HCT116 (cell line): Measurements from ENCODE around the gene TSHZ1. TPM values are rescaled to one million over a fixed set of nuclear protein-coding genes. Genes with fewer than 3 reads are reported as not detected.

Experiments
- ATAC-seq: fragments of 200-7000 bp; cut with Tn5 transposase; 2 replicates; pipeline ENCODE4 v1.9.1; 2020; ENCODE audit warnings: mild to moderate bottlenecking, moderate library complexity
- BruUV-seq: library from RNA; stranded (reverse); fragments of 400-500 nt; replicated peaks from 2 replicates; lab custom pipeline; 2021; lab: Mats Ljungman, UMichigan
- CTCF ChIA-PET: fragments of 300-600 bp; sonication (Branson Sonifier 250); formaldehyde crosslinking; loops from one replicate; lab custom pipeline; 2021; ENCODE audit warnings: antibody characterized with exemption; lab: Charles Lee
- POLR2A ChIA-PET: fragments of 300-600, 350-600 bp; sonication (Branson Sonifier 250); formaldehyde crosslinking; loops from one replicate; lab custom pipeline; 2021; ENCODE audit warnings: antibody characterized with exemption; lab: Charles Lee
- RAD21 ChIA-PET, 2 experiments: fragments of 300-600 bp; sonication (Branson Sonifier 250); formaldehyde crosslinking; loops; one replicate each; lab custom pipeline; 2023; ENCODE audit warnings: low total read pairs in 2 of 2; ENCODE audit not compliant: uncharacterized antibody in 2 of 2, unreplicated experiment in 2 of 2, low non-redundant PET in 1 of 2; lab: Charles Lee
- DNase-seq: peaks from one replicate; pipeline ENCODE4 v3.0.0-alpha.2; 2010; ENCODE audit warnings: low read depth, low spot score
- H2AFZ ChIP-seq: fragments of 200-600 bp; shearing (Covaris generic), sonication (generic); 2 replicates; pipeline ENCODE4 v1.6.1; 2017; ENCODE audit warnings: low read depth, mixed run types, mixed read lengths, antibody characterized with exemption, low read length; ENCODE audit not compliant: poor library complexity, severe bottlenecking
- H3K27ac ChIP-seq: 2 replicates; pipeline ENCODE4 v1.5.1; 2012; ENCODE audit warnings: low read depth, low read length
- H3K27me3 ChIP-seq: fragments of 200-600 bp; sonication (generic); 2 replicates; pipeline ENCODE4 v1.6.1; 2016; ENCODE audit warnings: mixed run types, low read length, mixed read lengths; ENCODE audit not compliant: insufficient read depth
- H3K36me3 ChIP-seq, 2 experiments: fragments of 200-500 bp in 1 of 2; fragments of 200-600 bp in 1 of 2; sonication (Bioruptor generic) in 1 of 2; sonication (generic) in 1 of 2; 2 replicates each; pipeline versions ENCODE4 v1.5.1 to v1.6.1; 2014 to 2016; ENCODE audit warnings: low read length in 2 of 2, inconsistent platforms in 1 of 2, mixed read lengths in 1 of 2, mixed run types in 1 of 2; ENCODE audit not compliant: insufficient read depth in 2 of 2, control insufficient read depth in 1 of 2
- H3K4me1 ChIP-seq, 2 experiments: fragments of 200-600 bp in 1 of 2; sonication (generic) in 1 of 2; 2 replicates each; pipeline versions ENCODE4 v1.5.1 to v1.6.1; 2012 to 2017; ENCODE audit warnings: low read length in 2 of 2, inconsistent platforms in 1 of 2, mild to moderate bottlenecking in 1 of 2, mixed read lengths in 1 of 2, mixed run types in 1 of 2, moderate library complexity in 1 of 2; ENCODE audit not compliant: insufficient read depth in 2 of 2, control insufficient read depth in 1 of 2
- H3K4me2 ChIP-seq: fragments of 200-600 bp; sonication (generic); 2 replicates; pipeline ENCODE4 v1.6.1; 2017; ENCODE audit warnings: mixed run types, low read length, mixed read lengths
- H3K4me3 ChIP-seq, 2 experiments: fragments of 200-600 bp in 1 of 2; sonication (generic) in 1 of 2; replicated peaks in 1 of 2; 2 replicates each; pipeline ENCODE4 v1.5.1; 2011 to 2016; ENCODE audit warnings: low read length in 2 of 2, control low read depth in 1 of 2, low read depth in 1 of 2, mild to moderate bottlenecking in 1 of 2, mixed read lengths in 1 of 2, mixed run types in 1 of 2
- H3K79me2 ChIP-seq: fragments of 200-600 bp; sonication (generic); 2 replicates; pipeline ENCODE4 v1.6.1; 2017; ENCODE audit warnings: mild to moderate bottlenecking, mixed run types, low read length, moderate library complexity, mixed read lengths; ENCODE audit not compliant: insufficient read depth
- H3K9ac ChIP-seq: fragments of 200-600 bp; sonication (generic); 2 replicates; pipeline ENCODE4 v1.6.1; 2016; ENCODE audit warnings: low read length, mixed read lengths
- H3K9me2 ChIP-seq: fragments of 200-600 bp; sonication (generic), shearing (Covaris generic); 2 replicates; pipeline ENCODE4 v1.6.1; 2017; ENCODE audit warnings: mixed run types, mild to moderate bottlenecking, moderate library complexity; ENCODE audit not compliant: insufficient read depth
- H3K9me3 ChIP-seq, 2 experiments: fragments of 200-500 bp in 1 of 2; fragments of 200-600 bp in 1 of 2; sonication (Bioruptor generic) in 1 of 2; sonication (generic) in 1 of 2; 2 replicates each; pipeline ENCODE4 v1.6.1; 2014 to 2017; ENCODE audit warnings: low read length in 2 of 2, mixed read lengths in 2 of 2, inconsistent platforms in 1 of 2, low read depth in 1 of 2, mild to moderate bottlenecking in 1 of 2, mixed run types in 1 of 2, moderate library complexity in 1 of 2; ENCODE audit not compliant: control insufficient read depth in 1 of 2, insufficient read depth in 1 of 2
- H4K20me1 ChIP-seq: fragments of 200-600 bp; sonication (generic), shearing (Covaris generic); 2 replicates; pipeline ENCODE4 v1.6.1; 2017; ENCODE audit warnings: mixed run types, mild to moderate bottlenecking, moderate library complexity; ENCODE audit not compliant: insufficient read depth
- ATF3 ChIP-seq: IDR thresholded peaks from 2 replicates; pipeline ENCODE4 v1.6.1; 2012
- CBX3 ChIP-seq: IDR thresholded peaks from 2 replicates; pipeline ENCODE4 v1.6.1; 2012; ENCODE audit warnings: low read depth
- CEBPB ChIP-seq: IDR thresholded peaks from 2 replicates; pipeline ENCODE4 v1.6.1; 2012; ENCODE audit warnings: low read depth
- CTCF ChIP-seq, 3 experiments: fragments of 200-600 bp in 1 of 3; sonication (generic) in 1 of 3; IDR thresholded peaks in 2 of 3; conservative IDR thresholded peaks in 1 of 3; 2 replicates each; pipeline ENCODE4 v1.5.1; 2012 to 2017; ENCODE audit warnings: low read depth in 2 of 3, low read length in 2 of 3, antibody characterized with exemption in 1 of 3, borderline replicate concordance in 1 of 3, control low read depth in 1 of 3, mild to moderate bottlenecking in 1 of 3, mixed read lengths in 1 of 3, mixed run types in 1 of 3, moderate library complexity in 1 of 3; ENCODE audit not compliant: insufficient read depth in 1 of 3
- EGR1 ChIP-seq: IDR thresholded peaks from 2 replicates; pipeline ENCODE4 v1.6.1; 2012; ENCODE audit warnings: low read depth
- ELF1 ChIP-seq: IDR thresholded peaks from 2 replicates; pipeline ENCODE4 v1.6.1; 2012; ENCODE audit warnings: low read depth, borderline replicate concordance
- EZH2 ChIP-seq: fragments of 200-600 bp; sonication (generic); IDR thresholded peaks from 2 replicates; pipeline ENCODE4 v1.6.1; 2017; ENCODE audit warnings: antibody characterized with exemption, mixed run types
- EZH2phosphoT487 ChIP-seq: fragments of 200-600 bp; IDR thresholded peaks from 2 replicates; pipeline ENCODE4 v1.6.1; 2018; ENCODE audit warnings: antibody characterized with exemption, borderline replicate concordance
- MAX ChIP-seq: IDR thresholded peaks from 2 replicates; pipeline ENCODE4 v1.6.1; 2012
- POLR2A ChIP-seq: IDR thresholded peaks from 2 replicates; pipeline ENCODE4 v1.7.0; 2011; ENCODE audit warnings: borderline replicate concordance; ENCODE audit not compliant: insufficient read depth, insufficient read length; ENCODE audit errors: extremely low read depth
- POLR2AphosphoS5 ChIP-seq: IDR thresholded peaks from 2 replicates; pipeline ENCODE4 v1.6.1; 2011; ENCODE audit warnings: mild to moderate bottlenecking, low read depth, low read length, moderate library complexity
- RAD21 ChIP-seq: IDR thresholded peaks from 2 replicates; pipeline ENCODE4 v1.6.1; 2012; ENCODE audit warnings: low read depth, mild to moderate bottlenecking
- SIN3A ChIP-seq: IDR thresholded peaks from 2 replicates; pipeline ENCODE4 v1.6.1; 2012; ENCODE audit warnings: low read depth
- TCF7L2 ChIP-seq: IDR thresholded peaks from 2 replicates; pipeline ENCODE4 v1.7.0; 2011; ENCODE audit warnings: borderline replicate concordance, inconsistent platforms; ENCODE audit not compliant: insufficient read depth, insufficient read length; ENCODE audit errors: extremely low read depth
- YY1 ChIP-seq: IDR thresholded peaks from 2 replicates; pipeline ENCODE4 v1.6.1; 2011; ENCODE audit warnings: low read length, low read depth, moderate library complexity, mild to moderate bottlenecking; ENCODE audit not compliant: insufficient replicate concordance; ENCODE audit errors: extremely low read depth
- ZFX ChIP-seq: fragments of 450-650 bp; IDR thresholded peaks from 2 replicates; pipeline ENCODE4 v1.6.1; 2017
- intact Hi-C: fragments of 100-400 bp; cut with micrococcal nuclease; formaldehyde crosslinking; loops from 2 replicates; pipeline ENCODE4 v1.10.0; 2022
- total RNA-seq: library from RNA; stranded (reverse); gene quantifications from one replicate; pipeline ENCODE4 v1.2.1, GENCODE V29; 2021; ENCODE audit not compliant: unreplicated experiment

Gene TSHZ1
- total RNA-seq, 1 experiment from 2014 or later: 5.7 TPM

- no peak for TF ChIP-seq YY1
- no peak for TF ChIP-seq RAD21
- TF ChIP-seq POLR2AphosphoS5: no peak
- TF ChIP-seq ZFX: no peak
- TF ChIP-seq POLR2A: no peak
- TF ChIP-seq SIN3A: no peak
- no peak for TF ChIP-seq TCF7L2
- no peak for TF ChIP-seq CEBPB
These were observed 3.2 kb downstream of the TSHZ1 start for GRCh38 chr18:75213611-75214331.

GRCh38 chr18:75214332-75214690 lies 3.7 kb downstream of the TSHZ1 start:
- RAD21 ChIA-PET: no interaction called here
- DNase-seq (no peak), ATAC-seq (no peak)
- H3K4me3 ChIP-seq: no peak overlapping the region
- H3K27ac ChIP-seq: no peak overlapping the region
- H2AFZ ChIP-seq: no peak overlapping the region
- CTCF ChIA-PET: no interaction called here
- no peaks in the 10 kb centered on the region for H3K9me3 ChIP-seq
- no peaks in the 10 kb centered on the region for H3K27me3 ChIP-seq
- no peaks in the 10 kb centered on the region for H4K20me1 ChIP-seq
- H3K9ac ChIP-seq: no peak overlapping the region
- H3K36me3 ChIP-seq: no peaks in the 10 kb centered on the region
- peaks cover 13 to 29% of the 10 kb centered on the region in 2 experiments; a peak in 3 of 4 replicates for H3K4me1 ChIP-seq
- H3K4me2 ChIP-seq: no peak overlapping the region
- POLR2A ChIA-PET: no interaction called here
- intact Hi-C loops: loop anchor here (5.0 kb wide), 1 partner anchor 193 kb away; no protein-coding TSS in a partner anchor
- BruUV-seq: no TSS peak
- no peaks in the 10 kb centered on the region for H3K79me2 ChIP-seq
- H3K9me2 ChIP-seq: no peaks in the 10 kb centered on the region
- TF ChIP-seq CEBPB (no peak), EGR1 (no peak), MAX (no peak), POLR2AphosphoS5 (no peak), ZFX (no peak), CTCF (IDR thresholded peaks at IDR 0.05 in 2 of 3, conservative IDR thresholded peaks at IDR 0.05 in 1 of 3; ENCODE audit: borderline replicate concordance in 1 of 3, insufficient read depth in 1 of 3, low read depth in 2 of 3, low read length in 2 of 3) (no peak), ELF1 (no peak), ATF3 (no peak), EZH2phosphoT487 (no peak), YY1 (no peak), CBX3 (no peak), EZH2 (no peak)

More at GRCh38 chr18:75213611-75214331, 3.2 kb downstream of the TSHZ1 start:
- H3K27ac ChIP-seq: no peak overlapping the region
- no peaks in the 10 kb centered on the region for H3K27me3 ChIP-seq
- H3K4me1 ChIP-seq: peaks cover 13 to 29% of the 10 kb centered on the region in 2 experiments; a peak in 3 of 4 replicates
- ChIA-PET CTCF (no interaction called here), RAD21 (no interaction called here), POLR2A (no interaction called here)
- H3K36me3 ChIP-seq: no peaks in the 10 kb centered on the region
- no peak for ATAC-seq
- H3K79me2 ChIP-seq: no peaks in the 10 kb centered on the region
- intact Hi-C loops: loop anchor here (5.0 kb wide), 1 partner anchor 194 kb away; no protein-coding TSS in a partner anchor
- no peak overlapping the region for H3K9ac ChIP-seq
- H3K9me3 ChIP-seq: no peaks in the 10 kb centered on the region
- no peaks in the 10 kb centered on the region for H3K9me2 ChIP-seq
- no peak overlapping the region for H2AFZ ChIP-seq
- BruUV-seq: no TSS peak
- H3K4me2 ChIP-seq: no peak overlapping the region
- no peaks in the 10 kb centered on the region for H4K20me1 ChIP-seq
- no peak for DNase-seq
- H3K4me3 ChIP-seq: no peak overlapping the region
